ENCODE measurements around the gene FLT1.

Gene FLT1

DNA sequence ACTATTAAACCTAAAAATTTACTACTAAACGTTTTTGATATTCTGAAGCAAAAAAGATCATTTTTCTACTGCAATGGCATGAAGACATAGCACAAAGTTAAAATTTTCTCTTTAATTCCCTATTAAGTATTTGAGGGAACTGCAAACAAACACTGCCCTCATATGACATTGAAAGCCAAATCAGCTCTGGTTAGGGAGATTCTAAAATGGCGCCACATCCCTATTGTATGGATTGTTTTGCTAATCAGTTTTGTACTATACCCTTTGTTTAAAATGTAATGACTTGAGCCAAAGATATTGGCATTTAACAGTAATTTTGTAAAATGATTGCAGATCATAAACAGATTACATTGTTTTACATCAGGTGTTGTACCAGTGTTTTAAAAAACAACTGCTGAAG lies 65.8 kb downstream of the FLT1 start:
- Histone ChIP-seq H3K27ac (no peak overlapping the region), H3K9me3 (ENCODE audit: severe bottlenecking) (no peaks in the 10 kb centered on the region), H3K36me3 (no peaks in the 10 kb centered on the region), H3K4me3 (ENCODE audit: low read depth, low read length) (no peak overlapping the region), H3K27me3 (ENCODE audit: insufficient read depth, low read depth, severe bottlenecking) (no peaks in the 10 kb centered on the region)
- DNase-seq: no peak
- TF ChIP-seq, protein P1, sequence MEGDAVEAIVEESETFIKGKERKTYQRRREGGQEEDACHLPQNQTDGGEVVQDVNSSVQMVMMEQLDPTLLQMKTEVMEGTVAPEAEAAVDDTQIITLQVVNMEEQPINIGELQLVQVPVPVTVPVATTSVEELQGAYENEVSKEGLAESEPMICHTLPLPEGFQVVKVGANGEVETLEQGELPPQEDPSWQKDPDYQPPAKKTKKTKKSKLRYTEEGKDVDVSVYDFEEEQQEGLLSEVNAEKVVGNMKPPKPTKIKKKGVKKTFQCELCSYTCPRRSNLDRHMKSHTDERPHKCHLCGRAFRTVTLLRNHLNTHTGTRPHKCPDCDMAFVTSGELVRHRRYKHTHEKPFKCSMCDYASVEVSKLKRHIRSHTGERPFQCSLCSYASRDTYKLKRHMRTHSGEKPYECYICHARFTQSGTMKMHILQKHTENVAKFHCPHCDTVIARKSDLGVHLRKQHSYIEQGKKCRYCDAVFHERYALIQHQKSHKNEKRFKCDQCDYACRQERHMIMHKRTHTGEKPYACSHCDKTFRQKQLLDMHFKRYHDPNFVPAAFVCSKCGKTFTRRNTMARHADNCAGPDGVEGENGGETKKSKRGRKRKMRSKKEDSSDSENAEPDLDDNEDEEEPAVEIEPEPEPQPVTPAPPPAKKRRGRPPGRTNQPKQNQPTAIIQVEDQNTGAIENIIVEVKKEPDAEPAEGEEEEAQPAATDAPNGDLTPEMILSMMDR (IDR thresholded peaks at IDR 0.05; ENCODE audit: low read depth, low read length): no peak

DNA sequence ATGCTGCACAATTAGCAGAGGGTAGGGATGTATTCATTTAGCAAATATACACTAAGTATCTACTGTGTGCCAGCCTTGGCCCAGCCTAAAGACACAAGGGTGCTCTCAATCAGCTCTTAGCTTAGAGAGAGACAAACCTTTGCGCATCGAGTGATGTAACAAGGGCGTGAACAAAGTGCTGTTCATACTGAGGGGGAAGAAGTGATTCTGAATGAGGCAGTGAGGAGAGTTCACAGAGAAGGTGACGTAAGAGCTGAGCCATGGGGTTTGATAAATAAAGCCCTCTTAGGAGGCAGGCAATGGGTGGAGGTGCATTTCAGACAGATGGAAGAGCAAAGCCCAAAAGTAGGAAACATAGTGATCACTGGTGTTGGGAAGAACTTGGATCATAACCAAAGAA lies 68.5 kb downstream of the FLT1 start:
- Histone ChIP-seq H3K27ac (no peak overlapping the region), H3K27me3 (ENCODE audit: insufficient read depth, low read depth, severe bottlenecking) (no peaks in the 10 kb centered on the region), H3K4me3 (ENCODE audit: low read depth, low read length) (no peak overlapping the region), H3K9me3 (ENCODE audit: severe bottlenecking) (no peaks in the 10 kb centered on the region), H3K36me3 (no peaks in the 10 kb centered on the region)
- TF ChIP-seq, protein P1 (IDR thresholded peaks at IDR 0.05; ENCODE audit: low read depth, low read length): no peak
- DNase-seq: no peak

DNA sequence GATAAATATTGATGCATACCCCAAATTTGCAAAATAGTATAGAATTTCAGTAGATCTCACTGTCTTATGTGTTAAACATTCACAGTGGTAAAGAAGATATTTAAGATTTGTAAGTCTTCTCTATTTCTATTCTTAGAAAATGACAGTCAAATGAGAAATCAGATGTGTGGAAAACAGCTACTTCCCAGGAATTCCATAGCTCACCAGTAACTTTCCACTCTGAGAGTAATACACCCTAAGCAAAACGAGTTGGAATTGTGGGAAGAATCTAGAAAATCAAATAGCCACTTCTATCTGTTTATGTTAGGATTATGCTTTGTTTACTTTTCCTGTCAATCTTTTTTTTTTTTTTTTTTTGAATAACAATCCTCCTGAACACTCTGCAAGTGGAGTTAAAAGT lies 69.1 kb downstream of the FLT1 start:
- no peak for DNase-seq
- H3K9me3 ChIP-seq (ENCODE audit: severe bottlenecking): no peaks in the 10 kb centered on the region
- H3K36me3 ChIP-seq: no peaks in the 10 kb centered on the region
- no peaks in the 10 kb centered on the region for H3K27me3 ChIP-seq (ENCODE audit: insufficient read depth, low read depth, severe bottlenecking)
- H3K4me3 ChIP-seq (ENCODE audit: low read depth, low read length): no peak overlapping the region
- no peak overlapping the region for H3K27ac ChIP-seq
- TF ChIP-seq, protein P1 (IDR thresholded peaks at IDR 0.05; ENCODE audit: low read depth, low read length): no peak

DNA sequence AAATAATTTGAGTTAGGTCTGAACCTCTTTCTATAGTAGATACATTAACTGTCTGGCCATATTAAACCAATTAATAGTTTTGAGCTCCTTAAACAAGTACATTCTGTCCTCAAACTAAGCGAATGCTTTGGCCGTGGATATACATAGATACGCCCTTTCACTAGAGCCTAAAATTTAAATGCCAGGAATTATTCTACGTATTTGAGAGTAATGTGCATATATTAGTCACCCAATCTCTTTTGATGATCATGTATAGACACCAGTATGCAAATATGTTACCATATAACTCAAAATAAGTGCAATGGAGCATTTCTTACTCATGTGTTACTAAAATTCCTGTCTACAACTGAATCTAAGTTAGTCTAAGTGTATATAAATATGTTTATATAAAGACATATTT lies 70.4 kb downstream of the FLT1 start:
- H3K36me3 ChIP-seq: no peaks in the 10 kb centered on the region
- H3K4me3 ChIP-seq (ENCODE audit: low read depth, low read length): no peak overlapping the region
- TF ChIP-seq, protein P1 (IDR thresholded peaks at IDR 0.05; ENCODE audit: low read depth, low read length): no peak
- H3K9me3 ChIP-seq (ENCODE audit: severe bottlenecking): no peaks in the 10 kb centered on the region
- H3K27ac ChIP-seq: no peak overlapping the region
- DNase-seq: no peak
- no peaks in the 10 kb centered on the region for H3K27me3 ChIP-seq (ENCODE audit: insufficient read depth, low read depth, severe bottlenecking)

DNA sequence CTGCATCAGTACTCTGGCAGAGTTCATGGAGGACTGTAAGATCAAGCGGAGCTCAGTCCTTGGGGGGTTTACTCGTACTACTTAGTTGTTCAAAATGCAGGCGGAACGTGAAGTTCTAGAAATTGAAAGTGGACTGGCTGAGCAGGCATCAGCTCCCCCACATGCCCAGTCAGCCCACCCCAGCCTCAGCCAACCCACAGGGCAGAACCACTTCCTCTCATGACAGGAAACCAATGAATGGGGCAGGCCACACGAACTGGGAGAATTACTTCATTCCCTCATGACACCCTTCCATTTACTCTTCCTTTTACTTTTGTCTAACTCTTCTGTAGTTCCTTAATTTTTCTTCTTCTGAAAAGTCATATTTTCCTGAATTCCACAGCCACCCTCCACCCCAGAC lies 71.9 kb downstream of the FLT1 start:
- Histone ChIP-seq H3K36me3 (no peaks in the 10 kb centered on the region), H3K4me3 (ENCODE audit: low read depth, low read length) (no peak overlapping the region)

More for the DNA sequence above, 71.9 kb downstream of the FLT1 start:
- no peak overlapping the region for H3K27ac ChIP-seq
- no peaks in the 10 kb centered on the region for H3K9me3 ChIP-seq (ENCODE audit: severe bottlenecking)
- H3K27me3 ChIP-seq (ENCODE audit: insufficient read depth, low read depth, severe bottlenecking): no peaks in the 10 kb centered on the region
- TF ChIP-seq, protein P1 (IDR thresholded peaks at IDR 0.05; ENCODE audit: low read depth, low read length): no peak
- no peak for DNase-seq

Data from WERI-Rb-1 (cell line).